Endothelial cell (in vitro differentiated cells): Measurements from ENCODE around the gene CDK5RAP3. TPM values are rescaled to one million over a fixed set of nuclear protein-coding genes. Genes with fewer than 3 reads are reported as not detected.
"Not testable (repeated sequence)": the region's sequence is repeated elsewhere in the genome, so short reads cannot be mapped to it uniquely, and the experiment has no call there.

Experiments
- DNase-seq: peaks from one replicate; pipeline ENCODE4 v3.0.0; 2021; ENCODE audit warnings: low spot score
- H3K27ac Mint-ChIP-seq: one replicate; pipeline ENCODE4 v1.8.0; 2021; ENCODE audit warnings: mixed read lengths, inconsistent platforms; ENCODE audit not compliant: unreplicated experiment
- H3K27me3 Mint-ChIP-seq: one replicate; pipeline ENCODE4 v1.8.0; 2021; ENCODE audit warnings: mild to moderate bottlenecking, moderate library complexity, mixed read lengths, inconsistent platforms; ENCODE audit not compliant: unreplicated experiment
- H3K36me3 Mint-ChIP-seq: one replicate; pipeline ENCODE4 v1.8.0; 2021; ENCODE audit warnings: mild to moderate bottlenecking, low read depth, mixed read lengths, inconsistent platforms; ENCODE audit not compliant: unreplicated experiment
- H3K4me1 Mint-ChIP-seq: one replicate; pipeline ENCODE4 v1.8.0; 2021; ENCODE audit warnings: mild to moderate bottlenecking, mixed read lengths, inconsistent platforms; ENCODE audit not compliant: unreplicated experiment
- H3K4me3 Mint-ChIP-seq: one replicate; pipeline ENCODE4 v1.8.0; 2021; ENCODE audit warnings: mild to moderate bottlenecking, mixed read lengths, inconsistent platforms; ENCODE audit not compliant: unreplicated experiment
- H3K9me3 Mint-ChIP-seq: one replicate; pipeline ENCODE4 v1.8.0; 2021; ENCODE audit warnings: mixed read lengths, inconsistent platforms; ENCODE audit not compliant: unreplicated experiment
- CTCF ChIP-seq: fragments of 200-600 bp; sonication (generic); IDR thresholded peaks from one replicate; pipeline ENCODE4 v1.5.0; 2021; ENCODE audit warnings: antibody characterized with exemption; ENCODE audit not compliant: unreplicated experiment
- total RNA-seq: library from RNA; stranded (reverse); fragmentation: NEBNext Ultra II Directional; extraction: Animal tissue kit (Norgen Biotek cat#: 25700); gene quantifications from one replicate; pipeline ENCODE4 v1.2.1, GENCODE V29; 2021; ENCODE audit not compliant: unreplicated experiment

The CDK5RAP3 gene
- total RNA-seq, 1 donor from 2014 or later: 156 TPM

- H3K27me3 Mint-ChIP-seq: peaks cover 7% of the 10 kb centered on the region
- no peak for TF ChIP-seq CTCF
- no peak for DNase-seq
- no peak overlapping the region for H3K27ac Mint-ChIP-seq
- peaks cover 27% of the 10 kb centered on the region for H3K36me3 Mint-ChIP-seq
- no peaks in the 10 kb centered on the region for H3K9me3 Mint-ChIP-seq
- H3K4me3 Mint-ChIP-seq: no peak overlapping the region
- peaks cover 3% of the 10 kb centered on the region for H3K4me1 Mint-ChIP-seq
Measured at GRCh38 chr17:47928415-47928814, 42.5 kb upstream of the CDK5RAP3 start.

- no peaks in the 10 kb centered on the region for H3K9me3 Mint-ChIP-seq
- H3K27me3 Mint-ChIP-seq: peaks cover 9% of the 10 kb centered on the region
- H3K4me3 Mint-ChIP-seq: no peak overlapping the region
- H3K27ac Mint-ChIP-seq: no peak overlapping the region
- peaks cover 3% of the 10 kb centered on the region for H3K4me1 Mint-ChIP-seq
- H3K36me3 Mint-ChIP-seq: peaks cover 27% of the 10 kb centered on the region
- no peak for TF ChIP-seq CTCF
- no peak for DNase-seq
Measured at GRCh38 chr17:47929218-47930000, 41.5 kb upstream of the CDK5RAP3 start.

- no peak for DNase-seq
- peaks cover 18% of the 10 kb centered on the region for H3K36me3 Mint-ChIP-seq
- peaks cover 7% of the 10 kb centered on the region for H3K27me3 Mint-ChIP-seq
- no peak overlapping the region for H3K4me3 Mint-ChIP-seq
- no peak overlapping the region for H3K27ac Mint-ChIP-seq
- H3K4me1 Mint-ChIP-seq: no peaks in the 10 kb centered on the region
- no peak for TF ChIP-seq CTCF
- no peaks in the 10 kb centered on the region for H3K9me3 Mint-ChIP-seq
Measured at GRCh38 chr17:47931848-47932247, 39.1 kb upstream of the CDK5RAP3 start.

GRCh38 chr17:47934856-47935255 lies 36.1 kb upstream of the CDK5RAP3 start:
- Mint-ChIP-seq H3K36me3 (peaks cover 4% of the 10 kb centered on the region), H3K9me3 (no peaks in the 10 kb centered on the region), H3K27me3 (peaks cover 2% of the 10 kb centered on the region), H3K4me1 (no peaks in the 10 kb centered on the region), H3K27ac (no peak overlapping the region), H3K4me3 (no peak overlapping the region)
- DNase-seq: no peak
- no peak for TF ChIP-seq CTCF

GRCh38 chr17:47935468-47935867 lies 35.4 kb upstream of the CDK5RAP3 start:
- not testable (repeated sequence) for H3K4me3 Mint-ChIP-seq, H3K27ac Mint-ChIP-seq, H3K36me3 Mint-ChIP-seq, H3K27me3 Mint-ChIP-seq, DNase-seq, H3K9me3 Mint-ChIP-seq, H3K4me1 Mint-ChIP-seq
